ENCODE data around the gene INSR. TPM values are rescaled to one million over a fixed set of nuclear protein-coding genes. Genes with fewer than 3 reads are reported as not detected.
"Not testable (repeated sequence)": the region's sequence is repeated elsewhere in the genome, so short reads cannot be mapped to it uniquely, and the experiment has no call there.

The INSR gene
- total RNA-seq, 1 donor from 2014 or later, result 75.5 TPM

- DNase-seq (ENCODE audit: low spot score), result not testable (repeated sequence)
Observed at GRCh38 chr19:7147119-7147675, 147.0 kb downstream of the INSR start.

GRCh38 chr19:7146086-7146485 lies 148.1 kb downstream of the INSR start:
- not testable (repeated sequence) for DNase-seq (ENCODE audit: low spot score)

- DNase-seq (ENCODE audit: low spot score), result no peak
Observed at GRCh38 chr19:7145494-7145893, 148.7 kb downstream of the INSR start.

DNA sequence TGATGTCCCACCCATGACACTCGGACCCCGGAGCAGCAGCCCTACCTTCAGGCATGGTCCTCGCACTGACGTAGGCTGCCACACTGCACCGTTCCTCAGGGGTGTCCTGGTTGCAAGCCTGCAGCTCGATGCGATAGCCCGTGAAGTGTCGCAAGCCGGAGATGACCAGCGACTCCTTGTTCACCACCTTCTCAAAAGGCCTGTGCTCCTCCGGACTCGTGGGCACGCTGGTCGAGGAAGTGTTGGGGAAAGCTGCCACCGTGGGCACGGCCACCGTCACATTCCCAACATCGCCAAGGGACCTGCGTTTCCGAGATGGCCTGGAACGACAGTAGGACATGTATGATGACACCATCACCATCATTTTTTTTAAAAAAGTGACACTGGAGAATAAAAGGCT lies 151.4 kb downstream of the INSR start:
- DNase-seq (ENCODE audit: low spot score), result no peak

GRCh38 chr19:7140137-7140536 lies 154.1 kb downstream of the INSR start:
- DNase-seq (ENCODE audit: low spot score), result no peak

DNA sequence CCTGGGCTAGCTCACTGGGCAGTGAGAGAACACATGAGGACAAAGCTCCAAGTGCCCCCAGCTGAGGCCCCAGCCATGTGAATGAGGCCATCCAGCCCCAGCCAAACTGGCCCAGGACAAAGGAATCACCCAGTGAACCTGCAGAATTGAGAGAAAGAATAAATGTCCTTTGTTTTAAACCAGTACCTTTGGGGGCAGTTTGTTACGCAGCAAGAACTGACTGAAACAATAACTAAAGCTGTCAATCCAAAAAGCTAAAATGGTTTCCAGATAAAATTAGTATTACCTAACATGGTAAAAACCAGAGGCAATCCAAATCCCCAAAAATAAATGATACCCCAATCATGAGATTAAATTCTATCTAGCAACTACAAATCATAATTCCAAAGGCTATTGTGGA lies 155.1 kb downstream of the INSR start:
- no peak for DNase-seq (ENCODE audit: low spot score)

- no peak for DNase-seq (ENCODE audit: low spot score)
Observed at GRCh38 chr19:7138402-7138801, 155.8 kb downstream of the INSR start.

GRCh38 chr19:7137120-7137519 lies 157.1 kb downstream of the INSR start:
- DNase-seq (ENCODE audit: low spot score), result no peak

GRCh38 chr19:7132054-7132453 lies 162.2 kb downstream of the INSR start:
- peak; percentile 24 for DNase-seq (ENCODE audit: low spot score)

DNA sequence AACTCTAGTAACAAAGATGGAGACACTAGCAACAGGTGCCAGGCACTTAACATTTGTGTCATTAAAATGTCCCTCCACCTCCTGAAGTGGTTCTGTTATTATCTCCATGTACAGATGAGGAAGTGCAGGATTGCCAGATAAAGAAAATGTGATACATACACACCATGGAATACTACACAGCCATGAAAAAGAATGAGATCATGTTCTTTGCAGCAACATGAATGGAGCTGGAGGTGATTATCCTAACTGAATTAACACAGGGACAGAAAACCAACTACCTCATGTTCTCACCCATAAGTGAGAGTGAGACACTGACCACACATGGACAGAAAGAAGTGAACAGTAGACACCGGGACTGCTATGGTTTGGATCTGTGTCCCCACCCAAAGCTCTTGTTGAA lies 164.2 kb downstream of the INSR start:
- DNase-seq (ENCODE audit: low spot score), result peak; percentile 8

DNA sequence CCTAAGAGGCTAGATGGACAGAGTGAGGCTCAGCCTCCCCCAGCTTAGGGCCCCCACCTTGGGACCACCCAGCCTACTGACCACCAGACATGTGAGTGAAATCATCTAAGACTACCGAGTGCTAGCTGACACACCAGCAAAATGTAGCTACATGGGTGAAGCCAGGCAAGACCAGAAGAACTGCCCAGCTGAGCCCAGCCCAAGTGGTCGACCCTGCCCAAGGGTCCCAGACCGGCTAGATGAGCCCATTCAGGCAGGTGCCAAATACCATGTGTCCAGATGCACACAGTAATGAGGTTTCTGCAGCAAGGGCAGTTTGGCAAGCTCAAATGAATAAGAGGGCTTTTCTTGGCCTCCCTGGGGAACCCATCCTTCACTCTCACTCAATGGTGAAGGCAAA lies 168.1 kb downstream of the INSR start:
- DNase-seq (ENCODE audit: low spot score), result peak; percentile 12

GRCh38 chr19:7125221-7125620 lies 169.0 kb downstream of the INSR start:
- DNase-seq (ENCODE audit: low spot score), result peak; percentile 88

DNA sequence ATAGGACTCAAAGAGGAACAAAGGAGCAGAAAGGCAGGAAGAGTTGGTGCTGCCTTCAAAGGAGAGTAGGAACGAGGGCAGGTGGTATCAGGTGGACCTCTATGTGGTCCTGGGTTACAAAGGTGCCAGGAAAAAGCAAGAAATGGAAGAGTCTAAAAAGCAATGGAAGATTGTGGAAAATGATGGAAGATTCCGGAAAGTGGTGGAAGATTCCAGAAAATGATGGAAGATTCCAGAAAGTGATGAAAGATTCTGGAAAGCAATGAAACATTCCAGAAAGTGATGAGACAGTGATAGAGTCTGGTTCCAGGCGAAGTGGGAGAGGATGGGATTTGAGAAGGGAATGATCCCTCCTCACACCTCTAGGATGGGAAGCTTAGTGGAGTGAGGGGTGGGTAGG lies 169.4 kb downstream of the INSR start:
- DNase-seq (ENCODE audit: low spot score), result no peak

DNA sequence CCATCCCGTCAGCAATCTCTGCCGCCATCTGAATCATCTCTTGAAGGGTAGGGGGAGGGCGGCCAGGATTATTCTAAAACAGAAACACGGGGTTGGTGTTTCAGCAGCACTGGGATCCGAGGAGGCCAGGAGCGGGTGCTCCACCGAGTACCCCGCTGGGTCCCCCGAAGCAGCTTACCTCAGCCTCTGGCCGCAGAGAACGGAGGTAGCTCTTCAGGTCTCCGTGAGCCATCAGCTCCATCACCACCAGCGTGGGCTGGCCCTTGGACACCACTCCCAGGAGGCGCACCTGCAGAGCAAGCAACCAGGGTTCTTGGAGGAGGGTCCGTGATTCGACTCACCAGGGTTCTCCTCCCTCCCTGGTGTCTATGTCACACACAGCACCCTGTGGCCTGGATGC lies 171.5 kb downstream of the INSR start:
- DNase-seq (ENCODE audit: low spot score), result no peak

GRCh38 chr19:7120499-7120898 lies 173.7 kb downstream of the INSR start:
- DNase-seq (ENCODE audit: low spot score), result peak; percentile 51

DNA sequence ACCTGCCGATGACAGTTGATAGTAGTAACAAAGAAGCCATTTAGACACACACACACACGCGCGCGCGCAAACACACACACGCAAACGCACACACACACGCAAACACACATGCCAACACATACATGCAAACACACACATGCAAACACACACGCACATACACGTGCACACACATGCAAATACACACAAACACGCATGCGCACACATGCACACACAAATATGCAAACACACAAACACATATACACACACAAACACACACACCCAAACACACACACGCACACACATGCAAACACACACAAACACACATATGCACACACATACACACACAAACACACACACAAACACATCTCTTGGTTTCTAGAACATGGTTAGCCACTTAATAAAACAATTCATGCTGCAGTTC lies 174.6 kb downstream of the INSR start:
- no peak for DNase-seq (ENCODE audit: low spot score)

DNA sequence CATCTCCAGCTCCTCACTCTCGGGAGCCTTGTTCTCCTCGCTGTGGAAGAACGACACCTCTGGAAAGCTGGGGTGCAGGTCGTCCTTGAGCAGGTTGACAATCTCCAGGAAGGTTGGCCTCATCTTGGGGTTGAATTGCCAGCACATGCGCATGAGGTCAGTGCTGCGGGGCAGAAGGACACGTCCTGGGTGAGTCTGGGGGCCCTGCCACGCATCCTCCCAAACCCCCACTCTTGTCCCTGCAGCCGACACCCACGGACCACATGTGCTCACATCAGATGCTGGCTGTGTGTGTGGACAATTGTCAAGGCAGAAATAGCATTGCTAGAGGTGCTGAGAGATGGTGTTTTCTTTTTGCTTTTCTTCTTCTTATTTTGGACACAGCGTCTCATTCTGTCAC lies 177.0 kb downstream of the INSR start:
- DNase-seq (ENCODE audit: low spot score), result no peak

DNA sequence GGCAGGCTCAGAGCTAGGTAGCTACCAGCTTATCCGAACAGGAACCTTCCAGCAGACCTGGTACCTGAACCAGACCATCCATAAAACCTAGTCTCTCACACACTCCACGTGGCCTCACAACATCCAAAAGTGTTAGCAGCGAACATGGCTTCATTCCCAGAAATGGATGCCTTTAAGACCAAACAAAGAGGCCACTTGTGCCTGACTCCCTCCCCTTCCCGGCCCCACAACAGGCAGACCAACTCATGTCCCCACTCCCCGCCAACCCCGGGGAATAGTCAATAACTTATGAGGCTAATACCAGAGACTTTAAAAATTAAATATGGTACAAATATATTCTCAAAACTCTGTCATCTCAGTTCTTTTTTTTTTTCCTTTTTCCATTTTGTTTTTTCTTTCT lies 178.5 kb downstream of the INSR start:
- no peak for DNase-seq (ENCODE audit: low spot score)

GRCh38 chr19:7113233-7113632 lies 181.0 kb downstream of the INSR start:
- no peak for DNase-seq (ENCODE audit: low spot score)

DNA sequence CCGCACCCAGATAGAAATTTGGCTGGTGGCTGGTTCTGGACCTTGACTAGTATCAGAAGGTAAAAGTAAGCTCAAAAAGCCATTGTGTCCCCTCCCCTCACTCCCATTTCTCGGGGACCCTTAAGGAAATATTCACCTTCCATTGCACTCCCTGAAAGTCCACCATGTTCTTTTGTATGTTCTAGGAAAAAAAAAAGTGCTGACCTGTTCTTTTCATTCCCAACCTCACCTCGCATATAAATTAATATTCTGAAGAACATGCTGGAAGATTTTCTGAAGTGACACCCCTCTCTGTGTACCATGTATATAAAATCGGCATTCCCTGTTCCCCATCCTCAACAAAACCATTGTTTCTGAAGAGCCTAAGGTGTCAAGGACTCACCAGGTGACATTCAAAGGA lies 181.5 kb downstream of the INSR start:
- DNase-seq (ENCODE audit: low spot score), result no peak

GRCh38 chr19:7109678-7110289 lies 184.4 kb downstream of the INSR start:
- no peak for DNase-seq (ENCODE audit: low spot score)

GRCh38 chr19:7106711-7107657 lies 187.2 kb downstream of the INSR start:
- no peak for DNase-seq (ENCODE audit: low spot score)
